WTC11 (cell line): ENCODE measurements around the gene TRMT11. TPM values are rescaled to one million over a fixed set of nuclear protein-coding genes. Genes with fewer than 3 reads are reported as not detected.

Source experiments
- ATAC-seq: fragments of 200-7000 bp; cut with Tn5 transposase; 2 replicates; pipeline ENCODE4 v1.10.0; 2021; ENCODE audit warnings: mild to moderate bottlenecking, moderate library complexity
- CTCF ChIA-PET: fragments of 300-600 bp; sonication (Branson Sonifier 250); formaldehyde crosslinking; loops from one replicate; lab custom pipeline; 2021; ENCODE audit warnings: antibody characterized with exemption; lab: Charles Lee
- POLR2A ChIA-PET: fragments of 350-600 bp; sonication (Branson Sonifier 250); formaldehyde crosslinking; loops from one replicate; lab custom pipeline; 2021; ENCODE audit warnings: antibody characterized with exemption; lab: Charles Lee
- DNase-seq: peaks from one replicate; pipeline ENCODE4 v3.0.0; 2021; ENCODE audit warnings: low spot score
- H3K27ac Mint-ChIP-seq: 2 replicates; pipeline ENCODE4 v1.8.0; 2021; ENCODE audit warnings: mixed read lengths
- H3K27me3 Mint-ChIP-seq: 2 replicates; pipeline ENCODE4 v1.8.0; 2021; ENCODE audit warnings: low read depth, mild to moderate bottlenecking, moderate library complexity, mixed read lengths
- H3K36me3 Mint-ChIP-seq: 2 replicates; pipeline ENCODE4 v1.8.0; 2021; ENCODE audit warnings: mixed read lengths
- H3K4me1 Mint-ChIP-seq: 2 replicates; pipeline ENCODE4 v1.8.0; 2022; ENCODE audit warnings: mixed read lengths
- H3K4me3 Mint-ChIP-seq: 2 replicates; pipeline ENCODE4 v1.8.0; 2021; ENCODE audit warnings: mild to moderate bottlenecking, moderate library complexity, mixed read lengths
- H3K9me3 Mint-ChIP-seq: 2 replicates; pipeline ENCODE4 v1.8.0; 2021; ENCODE audit warnings: mixed read lengths
- ARID4B ChIP-seq: sonication (generic); formaldehyde crosslinking; IDR thresholded peaks from 2 replicates; pipeline ENCODE4 v1.8.0; 2023; ENCODE audit warnings: missing genetic modification reagents, mild to moderate bottlenecking, borderline replicate concordance
- ATF1 ChIP-seq: sonication (generic); formaldehyde crosslinking; IDR thresholded peaks from 2 replicates; pipeline ENCODE4 v1.8.1; 2023; ENCODE audit warnings: mild to moderate bottlenecking, moderate library complexity, missing genetic modification reagents
- ATF3 ChIP-seq: sonication (generic); formaldehyde crosslinking; conservative IDR thresholded peaks from 2 replicates; pipeline ENCODE4 v1.8.1; 2022; ENCODE audit warnings: mild to moderate bottlenecking, missing genetic modification reagents
- CBFB ChIP-seq: sonication (generic); formaldehyde crosslinking; IDR thresholded peaks from 2 replicates; pipeline ENCODE4 v1.8.1; 2022; ENCODE audit warnings: mild to moderate bottlenecking, low read depth, missing genetic modification reagents
- CREM ChIP-seq: sonication (generic); formaldehyde crosslinking; IDR thresholded peaks from 2 replicates; pipeline ENCODE4 v1.8.1; 2022; ENCODE audit warnings: mild to moderate bottlenecking, missing genetic modification reagents, moderate library complexity
- E2F4 ChIP-seq: sonication (generic); formaldehyde crosslinking; IDR thresholded peaks from 2 replicates; pipeline ENCODE4 v1.8.1; 2022; ENCODE audit warnings: low read depth, mild to moderate bottlenecking, moderate library complexity, missing genetic modification reagents, borderline replicate concordance
- E2F5 ChIP-seq: sonication (generic); formaldehyde crosslinking; IDR thresholded peaks from 2 replicates; pipeline ENCODE4 v1.8.1; 2022; ENCODE audit warnings: mild to moderate bottlenecking, moderate library complexity, missing genetic modification reagents
- ELF4 ChIP-seq: sonication (generic); formaldehyde crosslinking; IDR thresholded peaks from 2 replicates; pipeline ENCODE4 v1.8.1; 2022; ENCODE audit warnings: low read depth, mild to moderate bottlenecking, moderate library complexity, missing genetic modification reagents
- FOXJ3 ChIP-seq: sonication (generic); formaldehyde crosslinking; IDR thresholded peaks from 2 replicates; pipeline ENCODE4 v1.9.0; 2021; ENCODE audit warnings: missing genetic modification reagents, mild to moderate bottlenecking, borderline replicate concordance
- FOXK1 ChIP-seq: sonication (generic); formaldehyde crosslinking; IDR thresholded peaks from 2 replicates; pipeline ENCODE4 v1.8.0; 2022; ENCODE audit warnings: mild to moderate bottlenecking, moderate library complexity, missing genetic modification reagents
- FOXP1 ChIP-seq: sonication (generic); formaldehyde crosslinking; IDR thresholded peaks from 2 replicates; pipeline ENCODE4 v1.8.0; 2022; ENCODE audit warnings: missing genetic modification reagents, mild to moderate bottlenecking, moderate library complexity, borderline replicate concordance
- IRF2 ChIP-seq: sonication (generic); formaldehyde crosslinking; IDR thresholded peaks from 2 replicates; pipeline ENCODE4 v1.8.0; 2022; ENCODE audit warnings: low read depth, missing genetic modification reagents, borderline replicate concordance
- JUN ChIP-seq: sonication (generic); formaldehyde crosslinking; IDR thresholded peaks from 2 replicates; pipeline ENCODE4 v1.8.0; 2023; ENCODE audit warnings: mild to moderate bottlenecking, missing genetic modification reagents
- NFATC4 ChIP-seq: fragments of 250-450 bp; sonication (Bioruptor Pico); IDR thresholded peaks from 2 replicates; pipeline ENCODE4 v1.9.0; 2021; ENCODE audit warnings: mild to moderate bottlenecking
- SMAD3 ChIP-seq: sonication (generic); formaldehyde crosslinking; IDR thresholded peaks from 2 replicates; pipeline ENCODE4 v1.8.0; 2022; ENCODE audit warnings: missing genetic modification reagents, mild to moderate bottlenecking, borderline replicate concordance
- TCF7 ChIP-seq: sonication (generic); formaldehyde crosslinking; IDR thresholded peaks from 2 replicates; pipeline ENCODE4 v1.8.0; 2022; ENCODE audit warnings: mild to moderate bottlenecking, low read depth, missing genetic modification reagents, moderate library complexity
- TEAD4 ChIP-seq: sonication (generic); formaldehyde crosslinking; IDR thresholded peaks from 2 replicates; pipeline ENCODE4 v1.8.0; 2022; ENCODE audit warnings: mild to moderate bottlenecking, missing genetic modification reagents
- ZBTB21 ChIP-seq: sonication (generic); formaldehyde crosslinking; IDR thresholded peaks from 2 replicates; pipeline ENCODE4 v1.8.1; 2023; ENCODE audit warnings: mild to moderate bottlenecking, missing genetic modification reagents, borderline replicate concordance
- ZNF121 ChIP-seq: sonication (generic); formaldehyde crosslinking; IDR thresholded peaks from 2 replicates; pipeline ENCODE4 v1.8.0; 2023; ENCODE audit warnings: missing genetic modification reagents
- ZNF138 ChIP-seq: sonication (generic); formaldehyde crosslinking; conservative IDR thresholded peaks from 2 replicates; pipeline ENCODE4 v1.8.1; 2022; ENCODE audit warnings: mild to moderate bottlenecking, moderate library complexity, missing genetic modification reagents
- ZNF281 ChIP-seq: sonication (generic); formaldehyde crosslinking; IDR thresholded peaks from 2 replicates; pipeline ENCODE4 v1.8.0; 2023; ENCODE audit warnings: mild to moderate bottlenecking, missing genetic modification reagents
- ZNF317 ChIP-seq: sonication (generic); formaldehyde crosslinking; IDR thresholded peaks from 2 replicates; pipeline ENCODE4 v1.8.1; 2023; ENCODE audit warnings: low read depth, mild to moderate bottlenecking, moderate library complexity, missing genetic modification reagents, borderline replicate concordance
- ZNF416 ChIP-seq: fragments of 250-450 bp; sonication (Bioruptor Pico); IDR thresholded peaks from 2 replicates; pipeline ENCODE4 v1.9.0; 2021; ENCODE audit warnings: mild to moderate bottlenecking, inconsistent platforms
- ZNF512 ChIP-seq: sonication (generic); formaldehyde crosslinking; IDR thresholded peaks from 2 replicates; pipeline ENCODE4 v1.8.1; 2022; ENCODE audit warnings: missing genetic modification reagents, borderline replicate concordance
- total RNA-seq: library from RNA; stranded (reverse); gene quantifications from 3 replicates; pipeline ENCODE4 v1.2.3, GENCODE V29; 2021

Gene TRMT11
- total RNA-seq, 1 experiment from 2014 or later = 32.3 TPM

- TF ChIP-seq JUN (CRISPR knock-in tag) (no peak), TEAD4 (CRISPR knock-in tag) (no peak), IRF2 (CRISPR knock-in tag) (no peak), FOXK1 (CRISPR knock-in tag) (no peak), E2F4 (CRISPR knock-in tag) (no peak), ATF3 (CRISPR knock-in tag) (no peak), ZNF121 (no peak), FOXP1 (no peak), ZBTB21 (no peak), ZNF138 (CRISPR knock-in tag) (no peak), ZNF281 (CRISPR knock-in tag) (no peak), FOXJ3 (no peak), ZNF416 (CRISPR knock-in tag) (no peak), ATF1 (no peak), ZNF512 (CRISPR knock-in tag) (no peak), SMAD3 (CRISPR knock-in tag) (no peak), CBFB (no peak), CREM (CRISPR knock-in tag) (no peak), TCF7 (CRISPR knock-in tag) (no peak)
- CTCF ChIA-PET = no interaction called here
Observed at GRCh38 chr6:126027601-126028000, 41.3 kb downstream of the TRMT11 start.

GRCh38 chr6:126030045-126030444 lies 43.7 kb downstream of the TRMT11 start:
- ChIA-PET CTCF (no interaction called here), POLR2A (no interaction called here)
- DNase-seq (no peak), ATAC-seq (no peak)
- Mint-ChIP-seq H3K9me3 (no peaks in the 10 kb centered on the region), H3K4me3 (no peak overlapping the region), H3K4me1 (peaks cover 3% of the 10 kb centered on the region; the same call in 1 of the 2 replicates), H3K36me3 (peaks cover 15% of the 10 kb centered on the region), H3K27ac (no peak overlapping the region), H3K27me3 (no peaks in the 10 kb centered on the region)
- TF ChIP-seq ZNF317 (CRISPR knock-in tag) (no peak), FOXJ3 (no peak), ELF4 (CRISPR knock-in tag) (no peak), TEAD4 (CRISPR knock-in tag) (no peak), ZNF512 (CRISPR knock-in tag) (no peak), NFATC4 (CRISPR knock-in tag) (no peak), ARID4B (no peak), E2F5 (CRISPR knock-in tag) (no peak)

More at GRCh38 chr6:126027601-126028000, 41.3 kb downstream of the TRMT11 start:
- Mint-ChIP-seq H3K9me3 (no peaks in the 10 kb centered on the region), H3K36me3 (peaks cover 28% of the 10 kb centered on the region), H3K4me1 (no peaks in the 10 kb centered on the region), H3K27me3 (no peaks in the 10 kb centered on the region), H3K4me3 (no peak overlapping the region), H3K27ac (no peak overlapping the region)
- POLR2A ChIA-PET = no interaction called here
- DNase-seq (no peak), ATAC-seq (no peak)
